DOHH2 (cell line): ENCODE data around the gene PCBD1.

ENCODE experiments used
- H3F3A ChIP-seq: fragments of 200-600 bp; sonication (generic), shearing (Covaris generic); 2 replicates; pipeline ENCODE4 v1.6.0; 2016; ENCODE audit warnings: antibody characterized with exemption, mild to moderate bottlenecking; ENCODE audit not compliant: control insufficient read depth, insufficient read depth
- H3K27ac ChIP-seq: fragments of 200-600 bp; sonication (generic); 2 replicates; pipeline ENCODE4 v1.5.1; 2014; ENCODE audit warnings: low read depth, mild to moderate bottlenecking, low read length, moderate library complexity
- H3K27me3 ChIP-seq: fragments of 200-600 bp; sonication (generic); 2 replicates; pipeline ENCODE4 v1.6.1; 2014; ENCODE audit warnings: mild to moderate bottlenecking, low read length, mixed read lengths; ENCODE audit not compliant: control insufficient read depth
- H3K36me3 ChIP-seq: fragments of 200-600 bp; sonication (generic); 2 replicates; pipeline ENCODE4 v1.6.1; 2014; ENCODE audit warnings: mild to moderate bottlenecking, low read length, moderate library complexity, mixed read lengths; ENCODE audit not compliant: control insufficient read depth
- H3K4me1 ChIP-seq: fragments of 200-600 bp; sonication (generic); 2 replicates; pipeline ENCODE4 v1.6.1; 2014; ENCODE audit warnings: mild to moderate bottlenecking, low read length, mixed read lengths; ENCODE audit not compliant: control insufficient read depth
- H3K4me2 ChIP-seq: fragments of 200-600 bp; sonication (generic); 2 replicates; pipeline ENCODE4 v1.6.0; 2014; ENCODE audit warnings: mild to moderate bottlenecking, low read length, moderate library complexity
- H3K4me3 ChIP-seq: fragments of 200-600 bp; sonication (generic); 2 replicates; pipeline ENCODE4 v1.5.1; 2014; ENCODE audit warnings: mild to moderate bottlenecking, low read length, mixed read lengths
- H3K79me2 ChIP-seq: fragments of 200-600 bp; sonication (generic); 2 replicates; pipeline ENCODE4 v1.6.1; 2014; ENCODE audit warnings: mild to moderate bottlenecking, low read length, mixed read lengths; ENCODE audit not compliant: control insufficient read depth
- H3K9me2 ChIP-seq: fragments of 200-600 bp; sonication (generic); replicated peaks from 2 replicates; pipeline ENCODE4 v1.6.1; 2014; ENCODE audit warnings: mild to moderate bottlenecking, low read length, mixed read lengths; ENCODE audit not compliant: control insufficient read depth
- H3K9me3 ChIP-seq: fragments of 200-600 bp; sonication (generic); 2 replicates; pipeline ENCODE4 v1.6.1; 2014; ENCODE audit warnings: antibody characterized with exemption, low read length, mixed read lengths; ENCODE audit not compliant: control insufficient read depth, insufficient read depth
- H4K20me1 ChIP-seq: fragments of 200-600 bp; sonication (generic); 2 replicates; pipeline ENCODE4 v1.6.0; 2014; ENCODE audit warnings: low read depth, mild to moderate bottlenecking, antibody characterized with exemption, low read length, moderate library complexity; ENCODE audit not compliant: control insufficient read depth, insufficient read depth
- CTCF ChIP-seq: fragments of 200-600 bp; sonication (generic); IDR thresholded peaks from one replicate; pipeline ENCODE4 v1.5.1; 2014; ENCODE audit warnings: antibody characterized with exemption, mild to moderate bottlenecking, low read depth, low read length; ENCODE audit not compliant: poor library complexity, severe bottlenecking
- EZH2phosphoT487 ChIP-seq: fragments of 200-600 bp; sonication (generic); IDR thresholded peaks from 2 replicates; pipeline ENCODE4 v1.6.1; 2017; ENCODE audit warnings: borderline replicate concordance, mild to moderate bottlenecking, antibody characterized with exemption, low read length, moderate library complexity, mixed read lengths

The PCBD1 gene

GRCh38 chr10:70834021-70834420 lies 54.3 kb downstream of the PCBD1 start:
- Histone ChIP-seq H3K27ac (no peak overlapping the region), H3K4me2 (no peak overlapping the region), H3K27me3 (no peaks in the 10 kb centered on the region), H3K9me3 (no peaks in the 10 kb centered on the region), H3K4me1 (no peaks in the 10 kb centered on the region), H3K9me2 (no peaks in the 10 kb centered on the region), H3K36me3 (no peaks in the 10 kb centered on the region), H3K79me2 (no peaks in the 10 kb centered on the region; the same call in 1 of the 2 replicates), H4K20me1 (no peaks in the 10 kb centered on the region), H3K4me3 (no peak overlapping the region), H3F3A (no peaks in the 10 kb centered on the region)
- TF ChIP-seq EZH2phosphoT487 (no peak), CTCF (no peak)

DNA sequence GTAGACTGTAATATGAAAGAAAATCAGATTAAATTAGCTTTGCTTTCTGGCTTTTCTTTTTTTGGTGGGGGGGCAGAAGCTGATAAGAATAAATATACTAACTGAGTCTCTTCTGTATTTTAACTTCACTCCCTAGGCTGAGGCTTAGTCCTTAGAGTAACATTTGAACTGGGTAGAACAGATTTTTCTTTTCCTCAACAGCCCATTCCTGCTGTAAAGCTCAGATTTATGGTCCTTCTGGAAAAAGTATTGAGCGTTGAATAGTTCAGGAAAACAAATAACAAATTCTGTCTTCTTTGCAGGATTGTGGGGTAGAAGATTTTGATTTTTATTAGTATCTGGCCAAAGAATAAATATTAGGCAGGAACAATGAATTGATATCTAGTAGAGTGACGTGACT lies 54.8 kb downstream of the PCBD1 start:
- H4K20me1 ChIP-seq = no peaks in the 10 kb centered on the region
- no peaks in the 10 kb centered on the region for H3K9me3 ChIP-seq
- H3K36me3 ChIP-seq = no peaks in the 10 kb centered on the region
- H3K27ac ChIP-seq = no peak overlapping the region
- H3K4me3 ChIP-seq = no peak overlapping the region
- no peaks in the 10 kb centered on the region for H3F3A ChIP-seq
- no peak for TF ChIP-seq CTCF
- TF ChIP-seq EZH2phosphoT487 = no peak
- H3K27me3 ChIP-seq = no peaks in the 10 kb centered on the region
- H3K9me2 ChIP-seq = no peaks in the 10 kb centered on the region
- no peaks in the 10 kb centered on the region; the same call in 1 of the 2 replicates for H3K79me2 ChIP-seq
- H3K4me1 ChIP-seq = no peaks in the 10 kb centered on the region
- H3K4me2 ChIP-seq = no peak overlapping the region
